Measurements from ENCODE around the gene IL3RA. TPM values are rescaled to one million over a fixed set of nuclear protein-coding genes. Genes with fewer than 3 reads are reported as not detected.

Gene IL3RA
- total and polyA plus RNA-seq, 2 of the 8 experiments (the other 6 are each of a cell fraction or from before 2014, with no cell fraction given), result 0.11 TPM; not detected in 1

- Histone ChIP-seq H4K5ac (ENCODE audit: insufficient read length, low read depth, low read length) (no peak overlapping the region), H3K9ac (replicated peaks in 1 of 4; ENCODE audit: extremely low read depth in 1 of 4, low read depth in 3 of 4, low read length in 3 of 4) (no peak overlapping the region), H3K79me2 (ENCODE audit: control insufficient read depth in 1 of 2, insufficient read depth in 2 of 2, low read length in 2 of 2) (no peaks in the 10 kb centered on the region), H3K4me3 (ENCODE audit: extremely low read depth in 1 of 4, insufficient read depth in 2 of 4, low read depth in 3 of 4, low read length in 4 of 4) (no peak overlapping the region), H2BK12ac (ENCODE audit: low read depth, low read length) (0 out of 2 replicates have a peak overlapping the region, but pooled peaks have one; percentile 75), H3K79me1 (ENCODE audit: low read depth, low read length) (no peaks in the 10 kb centered on the region), H3K27me3 (replicated peaks in 1 of 4; ENCODE audit: control insufficient read depth in 3 of 4, extremely low read depth in 1 of 4, insufficient read depth in 3 of 4, low read length in 3 of 4) (no peaks in the 10 kb centered on the region), H3K27ac (ENCODE audit: low read depth, low read length) (no peak overlapping the region), H3K4me2 (ENCODE audit: insufficient read depth in 1 of 2, low read depth in 2 of 2, low read length in 2 of 2) (no peak overlapping the region), H3K9me3 (ENCODE audit: insufficient read depth in 2 of 2, low read depth in 1 of 2, low read length in 1 of 2) (no peaks in the 10 kb centered on the region), H2AK5ac (ENCODE audit: low read depth, low read length) (no peak overlapping the region), H3K36me3 (ENCODE audit: control insufficient read depth in 2 of 4, insufficient read depth in 4 of 4, low read length in 3 of 4) (no peaks in the 10 kb centered on the region), H3K4me1 (replicated peaks in 1 of 4; ENCODE audit: control insufficient read depth in 3 of 4, insufficient read depth in 4 of 4, low read length in 3 of 4) (0 out of 7 replicates have a peak, but pooled peaks cover 0 to 4% (median 0%) of the 10 kb centered on the region in 4 experiments), H4K91ac (replicated peaks; ENCODE audit: insufficient read length, low read length) (no peak overlapping the region), H3K4ac (replicated peaks; ENCODE audit: insufficient read length, low read depth, low read length) (no peak overlapping the region), H3K23ac (ENCODE audit: insufficient read length) (no peak overlapping the region), H2BK5ac (ENCODE audit: low read depth, low read length) (no peak overlapping the region), H3K56ac (replicated peaks; ENCODE audit: insufficient read length, low read depth, low read length) (no peak overlapping the region), H4K20me1 (replicated peaks in 1 of 2; ENCODE audit: control insufficient read depth in 1 of 2, insufficient read depth in 2 of 2, low read length in 2 of 2) (no peaks in the 10 kb centered on the region), H3K18ac (ENCODE audit: extremely low read depth, low read length) (no peak overlapping the region), H3K23me2 (ENCODE audit: low read depth, low read length) (no peaks in the 10 kb centered on the region), H2BK15ac (ENCODE audit: low read length) (no peak overlapping the region), H3K14ac (ENCODE audit: insufficient read length) (no peak overlapping the region), H4K8ac (ENCODE audit: extremely low read depth, insufficient read depth, low read length) (no peak overlapping the region), H2AFZ (ENCODE audit: low read length) (no peak overlapping the region), H2BK120ac (replicated peaks; ENCODE audit: low read depth, low read length) (no peak overlapping the region), H2BK20ac (ENCODE audit: low read length) (no peak overlapping the region)
- TF ChIP-seq ATF3 (IDR thresholded peaks at IDR 0.05; ENCODE audit: insufficient read depth, low read depth, low read length), result no peak
- TF ChIP-seq CHD2 (IDR thresholded peaks at IDR 0.05; ENCODE audit: low read length), result no peak
- TF ChIP-seq RXRA (IDR thresholded peaks at IDR 0.05; ENCODE audit: insufficient read depth, low read depth, low read length), result no peak
- no peak for TF ChIP-seq TCF12 (IDR thresholded peaks at IDR 0.05; ENCODE audit: low read depth, low read length)
- TF ChIP-seq POU5F1 (IDR thresholded peaks at IDR 0.05; ENCODE audit: low read depth, low read length), result no peak
- no peak for TF ChIP-seq BACH1 (IDR thresholded peaks at IDR 0.05; ENCODE audit: low read length)
- TF ChIP-seq SUZ12 (IDR thresholded peaks at IDR 0.05; ENCODE audit: low read length), result no peak
- TF ChIP-seq USF2 (IDR thresholded peaks at IDR 0.05; ENCODE audit: low read length), result no peak
- TF ChIP-seq CEBPB (IDR thresholded peaks at IDR 0.05; ENCODE audit: low read depth, low read length), result no peak
- TF ChIP-seq JUND (IDR thresholded peaks at IDR 0.05; ENCODE audit: low read length), result no peak
- DNase-seq (ENCODE audit: low read depth in 1 of 2, low spot score in 2 of 2), result no peak
- FAIRE-seq, result no peak
- WGBS, 2 experiments (ENCODE audit: extremely low coverage in 1 of 2, insufficient coverage in 1 of 2, insufficient read length in 1 of 2, insufficient replicate concordance in 2 of 2, low coverage in 1 of 2, low lambda C conversion rate in 2 of 2, missing lambda C conversion rate in 1 of 2), result 83% methylated on average over 13 of the region's 13 CpGs; no CpG with 5 or more reads in 1 of the 2 experiments
- CTCF ChIA-PET (ENCODE audit: partially characterized antibody), result no interaction called here
- POLR2A ChIA-PET (ENCODE audit: partially characterized antibody), result no interaction called here
Observed at GRCh38 chrX:1321674-1322073, 14.9 kb upstream of the IL3RA start.

All from H1 (cell line).